Right lobe of liver (tissue), 6 donors: Measurements from ENCODE around the gene C7orf57. TPM values are rescaled to one million over a fixed set of nuclear protein-coding genes. Genes with fewer than 3 reads are reported as not detected.
A peak's percentile ranks its signal among the peaks of the same experiment; 100 is the strongest.
"Not testable (repeated sequence)": the region's sequence is repeated elsewhere in the genome, so short reads cannot be mapped to it uniquely, and the experiment has no call there.

Experiments used
- ATAC-seq, 4 donors: fragments of 200-7000 bp; cut with Tn5 transposase; one replicate each; pipeline ENCODE4 v1.9.1; 2020; ENCODE audit warnings: mild to moderate bottlenecking in 4 of 4, moderate library complexity in 4 of 4
- DNase-seq, 3 donors: peaks; one replicate each; pipeline ENCODE4 v3.0.0-alpha.2; 2020
- H3K27ac ChIP-seq, 3 donors: fragments of 200-600 bp; one replicate each; pipeline ENCODE4 v1.8.0; 2022
- H3K27me3 ChIP-seq, 2 donors: fragments of 200-600 bp; one replicate each; pipeline ENCODE4 v1.8.0; 2022
- H3K36me3 ChIP-seq, 4 donors: fragments of 200-600 bp; sonication (generic) in 1 of 4; one replicate each; pipeline versions ENCODE4 v1.5.1 to v1.8.0; 2017 to 2022; ENCODE audit warnings: control low read depth in 1 of 4
- H3K4me1 ChIP-seq, 4 donors: fragments of 200-600 bp; sonication (generic) in 1 of 4; one replicate each; pipeline versions ENCODE4 v1.5.1 to v1.8.0; 2017 to 2022; ENCODE audit warnings: control low read depth in 1 of 4
- H3K4me3 ChIP-seq, 3 donors: fragments of 200-600 bp; one replicate each; pipeline ENCODE4 v1.8.0; 2022
- H3K9me3 ChIP-seq, 4 donors: fragments of 200-600 bp; sonication (generic) in 1 of 4; one replicate each; pipeline versions ENCODE4 v1.5.1 to v1.8.0; 2017 to 2022; ENCODE audit warnings: control low read depth in 1 of 4
- POLR2A ChIP-seq: fragments of 450-650 bp; IDR thresholded peaks from one replicate; pipeline ENCODE4 v1.6.1; 2017; ENCODE audit warnings: antibody characterized with exemption, mild to moderate bottlenecking
- WGBS: methylation state at CpG from one replicate; pipeline ENCODE4 v1.1.6; 2018; ENCODE audit warnings: low coverage, low lambda C conversion rate; ENCODE audit not compliant: insufficient coverage; ENCODE audit errors: missing lambda C conversion rate; 5-methylcytosine and 5-hydroxymethylcytosine counted together
- intact Hi-C, 2 donors: fragments of 100-400 bp; cut with DNase I; formaldehyde crosslinking; loops; one replicate each; pipeline versions ENCODE4 v1.11.2 to v1.14.1; 2022
- total RNA-seq, 6 experiments: library from RNA; depleted of rRNA in 2 of 6; stranded (reverse); fragments of >200 nt in 2 of 6; fragmentation: NEBNext Ultra II Directional in 3 of 6; extraction: Animal tissue kit (Norgen Biotek cat#: 25700) in 3 of 6; gene quantifications; one replicate each; pipeline versions ENCODE4 v1.1.0 to v1.2.4, GENCODE V29; 2016 to 2023
- TF ChIP-seq, protein P1 (sequence below), 4 donors: fragments of 200-600 bp in 3 of 4; fragments of 450-650 bp in 1 of 4; IDR thresholded peaks; one replicate each; pipeline versions ENCODE4 v1.5.1 to v1.8.0; 2016 to 2022; ENCODE audit warnings: antibody characterized with exemption in 4 of 4, mild to moderate bottlenecking in 2 of 4
- donor health status: DM: no; HTN: yes; CAD: no.
- donor health status: DM: no; HTN: no; CAD: no.
- donor health status: DM: no; HTN: no; CAD: no.
- donor health status: DM: no; HTN: yes; CAD: no.
- donor health status: DM: no; HTN: yes; CAD: no.

Gene C7orf57
- total RNA-seq, 6 experiments from 2014 or later, result not detected

GRCh38 chr7:48063985-48064384, 28.6 kb downstream of the C7orf57 start:
- 67% methylated on average over 1 of the region's 1 CpG for WGBS
- DNase-seq (no peak), ATAC-seq (no peak)
- intact Hi-C loops, result no loop called here
- no peaks in the 10 kb centered on the region for H3K9me3 ChIP-seq
- H3K27ac ChIP-seq, result no peak overlapping the region
- no peak overlapping the region for H3K4me3 ChIP-seq
- no peak for TF ChIP-seq POLR2A
- TF ChIP-seq, protein P1, sequence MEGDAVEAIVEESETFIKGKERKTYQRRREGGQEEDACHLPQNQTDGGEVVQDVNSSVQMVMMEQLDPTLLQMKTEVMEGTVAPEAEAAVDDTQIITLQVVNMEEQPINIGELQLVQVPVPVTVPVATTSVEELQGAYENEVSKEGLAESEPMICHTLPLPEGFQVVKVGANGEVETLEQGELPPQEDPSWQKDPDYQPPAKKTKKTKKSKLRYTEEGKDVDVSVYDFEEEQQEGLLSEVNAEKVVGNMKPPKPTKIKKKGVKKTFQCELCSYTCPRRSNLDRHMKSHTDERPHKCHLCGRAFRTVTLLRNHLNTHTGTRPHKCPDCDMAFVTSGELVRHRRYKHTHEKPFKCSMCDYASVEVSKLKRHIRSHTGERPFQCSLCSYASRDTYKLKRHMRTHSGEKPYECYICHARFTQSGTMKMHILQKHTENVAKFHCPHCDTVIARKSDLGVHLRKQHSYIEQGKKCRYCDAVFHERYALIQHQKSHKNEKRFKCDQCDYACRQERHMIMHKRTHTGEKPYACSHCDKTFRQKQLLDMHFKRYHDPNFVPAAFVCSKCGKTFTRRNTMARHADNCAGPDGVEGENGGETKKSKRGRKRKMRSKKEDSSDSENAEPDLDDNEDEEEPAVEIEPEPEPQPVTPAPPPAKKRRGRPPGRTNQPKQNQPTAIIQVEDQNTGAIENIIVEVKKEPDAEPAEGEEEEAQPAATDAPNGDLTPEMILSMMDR (IDR thresholded peaks at IDR 0.05), result no peak
- no peaks in the 10 kb centered on the region for H3K36me3 ChIP-seq
- no peaks in the 10 kb centered on the region for H3K27me3 ChIP-seq
- no peaks in the 10 kb centered on the region for H3K4me1 ChIP-seq

DNA sequence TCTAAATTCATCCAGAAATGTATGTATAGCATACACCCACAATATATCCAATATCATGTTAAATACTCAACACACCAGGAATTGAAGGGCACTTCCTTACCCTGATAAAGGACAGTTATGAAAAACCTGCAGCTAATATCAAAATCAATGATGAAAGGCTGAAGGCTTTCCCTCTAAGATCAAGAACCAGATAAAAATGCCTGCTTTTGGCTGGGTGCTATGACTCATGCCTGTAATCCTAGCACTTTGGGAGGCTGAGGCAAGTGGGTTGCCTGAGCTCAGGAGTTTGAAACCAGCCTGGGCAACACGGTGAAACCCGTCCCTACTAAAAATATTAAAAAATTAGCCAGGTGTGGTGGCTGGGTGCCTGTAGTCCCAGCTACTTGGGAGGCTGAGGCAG, 32.1 kb downstream of the C7orf57 start:
- Histone ChIP-seq H3K36me3 (no peaks in the 10 kb centered on the region), H3K27ac (no peak overlapping the region), H3K4me3 (no peak overlapping the region), H3K4me1 (no peaks in the 10 kb centered on the region), H3K9me3 (no peaks in the 10 kb centered on the region), H3K27me3 (no peaks in the 10 kb centered on the region)
- 95% methylated on average over 2 of the region's 2 CpGs for WGBS
- TF ChIP-seq, protein P1 (IDR thresholded peaks at IDR 0.05), result no peak
- no peak for TF ChIP-seq POLR2A
- DNase-seq (no peak), ATAC-seq (no peak)
- intact Hi-C loops, result no loop called here

GRCh38 chr7:48074204-48074654, 38.9 kb downstream of the C7orf57 start:
- H3K27me3 ChIP-seq, result no peaks in the 10 kb centered on the region
- H3K4me1 ChIP-seq, result no peaks in the 10 kb centered on the region
- H3K4me3 ChIP-seq, result no peak overlapping the region
- no peak overlapping the region for H3K27ac ChIP-seq
- intact Hi-C loops, result no loop called here
- TF ChIP-seq POLR2A, result no peak
- TF ChIP-seq, protein P1 (IDR thresholded peaks at IDR 0.05), result no peak
- no peaks in the 10 kb centered on the region for H3K36me3 ChIP-seq
- ATAC-seq (peak in 1 of 4 donors; percentile 25), DNase-seq (no peak)
- H3K9me3 ChIP-seq, result no peaks in the 10 kb centered on the region

- intact Hi-C loops, result no loop called here
- ATAC-seq (peak in 3 of 4 donors; percentile 31 to 69 (median 55)), DNase-seq (no peak)
- TF ChIP-seq, protein P1 (IDR thresholded peaks at IDR 0.05), result no peak
- no peak for TF ChIP-seq POLR2A
- Histone ChIP-seq H3K36me3 (no peaks in the 10 kb centered on the region), H3K4me3 (no peak overlapping the region), H3K4me1 (peaks cover 0 to 4% (median 0%) of the 10 kb centered on the region in 4 donors), H3K27me3 (no peaks in the 10 kb centered on the region), H3K9me3 (no peaks in the 10 kb centered on the region), H3K27ac (no peak overlapping the region)
- 44% methylated on average over 1 of the region's 1 CpG for WGBS
These were observed 42.1 kb downstream of the C7orf57 start for GRCh38 chr7:48077423-48077822.

DNA sequence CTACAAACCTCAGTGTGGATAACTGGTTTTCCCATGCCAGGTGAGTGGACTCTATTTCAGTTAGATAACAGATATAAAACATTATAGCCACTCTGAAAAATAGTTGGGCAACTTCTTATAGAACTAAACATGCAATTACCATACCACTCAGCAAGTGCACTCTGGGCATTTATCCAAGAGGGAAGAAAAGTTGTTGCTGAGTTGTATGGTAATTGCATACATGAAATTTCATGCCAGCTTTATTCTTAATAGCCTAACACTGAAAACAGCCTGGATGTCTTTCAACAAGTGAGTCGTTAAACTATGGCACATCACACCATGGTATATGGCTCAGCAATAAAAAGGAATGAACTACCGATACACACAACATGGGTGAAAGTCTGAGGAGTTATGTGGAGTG, 43.1 kb downstream of the C7orf57 start:
- ATAC-seq, result peak in 1 of 4 donors; percentile 32
- H3K27me3 ChIP-seq, result no peaks in the 10 kb centered on the region

GRCh38 chr7:48082378-48082777, 47.0 kb downstream of the C7orf57 start:
- DNase-seq, ATAC-seq, H3K27me3 ChIP-seq, H3K36me3 ChIP-seq, intact Hi-C loops, H3K4me3 ChIP-seq, H3K27ac ChIP-seq, H3K9me3 ChIP-seq: not testable (repeated sequence)
- peaks cover 0 to 14% (median 2%) of the 10 kb centered on the region in 4 donors for H3K4me1 ChIP-seq

More for the DNA sequence above, 43.1 kb downstream of the C7orf57 start:
- intact Hi-C loops, result no loop called here
- WGBS, result 87% methylated on average over 2 of the region's 2 CpGs
- H3K9me3 ChIP-seq, result no peaks in the 10 kb centered on the region
- DNase-seq, result no peak
- peaks cover 0 to 6% (median 2%) of the 10 kb centered on the region in 4 donors for H3K4me1 ChIP-seq
- no peak overlapping the region for H3K27ac ChIP-seq
- H3K36me3 ChIP-seq, result no peaks in the 10 kb centered on the region
- H3K4me3 ChIP-seq, result no peak overlapping the region
- no peak for TF ChIP-seq POLR2A
- TF ChIP-seq, protein P1 (IDR thresholded peaks at IDR 0.05), result no peak
